Liver (tissue), 9 donors: Measurements from ENCODE around the gene ANKFN1. TPM values are rescaled to one million over a fixed set of nuclear protein-coding genes. Genes with fewer than 3 reads are reported as not detected.

Source experiments
- DNase-seq: peaks from one replicate; pipeline ENCODE4 v3.0.0-alpha.2; 2017; ENCODE audit warnings: low spot score
- H3K27ac ChIP-seq, 2 donors: one replicate each; pipeline ENCODE4 v1.7.0; 2013; ENCODE audit warnings: inconsistent platforms in 2 of 2, low read length in 2 of 2, control low read depth in 1 of 2, low read depth in 1 of 2, mild to moderate bottlenecking in 1 of 2
- H3K27me3 ChIP-seq, 4 donors: one replicate each; pipeline versions ENCODE4 v1.6.1 to v1.7.0; 2013; ENCODE audit warnings: low read length in 3 of 4, inconsistent platforms in 1 of 4, mild to moderate bottlenecking in 1 of 4, moderate library complexity in 1 of 4; ENCODE audit not compliant: control insufficient read depth in 4 of 4, insufficient read depth in 4 of 4
- H3K36me3 ChIP-seq, 4 donors: one replicate each; pipeline versions ENCODE4 v1.6.1 to v1.7.0; 2013; ENCODE audit warnings: low read length in 3 of 4, mild to moderate bottlenecking in 3 of 4, low read depth in 1 of 4, moderate library complexity in 1 of 4; ENCODE audit not compliant: control insufficient read depth in 4 of 4, insufficient read depth in 3 of 4
- H3K4me1 ChIP-seq, 4 donors: one replicate each; pipeline versions ENCODE4 v1.6.1 to v1.7.0; 2013; ENCODE audit warnings: low read length in 3 of 4, mild to moderate bottlenecking in 3 of 4, moderate library complexity in 1 of 4; ENCODE audit not compliant: control insufficient read depth in 4 of 4, insufficient read depth in 4 of 4
- H3K4me3 ChIP-seq, 3 donors: one replicate each; pipeline versions ENCODE4 v1.6.1 to v1.7.0; 2013; ENCODE audit warnings: low read length in 3 of 3, control low read depth in 1 of 3, low read depth in 1 of 3, mild to moderate bottlenecking in 1 of 3
- H3K9ac ChIP-seq, 2 donors: one replicate each; pipeline ENCODE4 v1.7.0; 2013; ENCODE audit warnings: low read length in 2 of 2, mild to moderate bottlenecking in 2 of 2, moderate library complexity in 2 of 2, control low read depth in 1 of 2, low read depth in 1 of 2
- H3K9me3 ChIP-seq, 4 donors: one replicate each; pipeline versions ENCODE4 v1.6.1 to v1.7.0; 2013; ENCODE audit warnings: low read length in 3 of 4; ENCODE audit not compliant: control insufficient read depth in 4 of 4
- ATF3 ChIP-seq: IDR thresholded peaks from 2 replicates; pipeline ENCODE4 v1.6.1; 2016; ENCODE audit warnings: antibody characterized with exemption
- CTCF ChIP-seq: fragments of 150-350 bp; IDR thresholded peaks from 2 replicates; pipeline ENCODE4 v1.5.1; 2017; ENCODE audit warnings: improper control_type of control experiment, low read depth, low read length; ENCODE audit not compliant: missing input control
- EGR1 ChIP-seq, 2 donors: IDR thresholded peaks; 2 replicates each; pipeline ENCODE4 v1.6.1; 2016 to 2018; ENCODE audit warnings: antibody characterized with exemption in 2 of 2, low read depth in 2 of 2
- FOXA1 ChIP-seq: IDR thresholded peaks from 2 replicates; pipeline ENCODE4 v1.6.1; 2016; ENCODE audit warnings: antibody characterized with exemption
- FOXA2 ChIP-seq: IDR thresholded peaks from 2 replicates; pipeline ENCODE4 v1.6.1; 2016; ENCODE audit warnings: antibody characterized with exemption
- GABPA ChIP-seq, 2 donors: IDR thresholded peaks in 1 of 2; conservative IDR thresholded peaks in 1 of 2; 2 replicates each; pipeline ENCODE4 v1.6.1; 2016; ENCODE audit warnings: antibody characterized with exemption in 2 of 2, mild to moderate bottlenecking in 1 of 2, moderate library complexity in 1 of 2
- HNF4A ChIP-seq, 2 donors: conservative IDR thresholded peaks; 2 replicates each; pipeline ENCODE4 v1.6.1; 2016; ENCODE audit warnings: antibody characterized with exemption in 2 of 2, mild to moderate bottlenecking in 2 of 2
- JUND ChIP-seq, 2 donors: IDR thresholded peaks; 2 replicates each; pipeline ENCODE4 v1.6.1; 2016; ENCODE audit warnings: antibody characterized with exemption in 2 of 2
- MAX ChIP-seq: IDR thresholded peaks from 2 replicates; pipeline ENCODE4 v1.6.1; 2016; ENCODE audit warnings: antibody characterized with exemption
- NR2F2 ChIP-seq: IDR thresholded peaks from 2 replicates; pipeline ENCODE4 v1.6.1; 2016; ENCODE audit warnings: antibody characterized with exemption
- RAD21 ChIP-seq, 2 donors: IDR thresholded peaks; 2 replicates each; pipeline ENCODE4 v1.6.1; 2016; ENCODE audit warnings: antibody characterized with exemption in 2 of 2, mild to moderate bottlenecking in 2 of 2
- RXRA ChIP-seq, 2 donors: IDR thresholded peaks; 2 replicates each; pipeline ENCODE4 v1.6.1; 2017 to 2018; ENCODE audit warnings: antibody characterized with exemption in 2 of 2, mild to moderate bottlenecking in 1 of 2
- SP1 ChIP-seq: IDR thresholded peaks from 2 replicates; pipeline ENCODE4 v1.6.1; 2018; ENCODE audit warnings: antibody characterized with exemption, mild to moderate bottlenecking
- TAF1 ChIP-seq: conservative IDR thresholded peaks from 2 replicates; pipeline ENCODE4 v1.6.1; 2016; ENCODE audit warnings: antibody characterized with exemption, mild to moderate bottlenecking
- YY1 ChIP-seq: IDR thresholded peaks from 2 replicates; pipeline ENCODE4 v1.6.1; 2016; ENCODE audit warnings: antibody characterized with exemption, mild to moderate bottlenecking
- ZBTB33 ChIP-seq: IDR thresholded peaks from 2 replicates; pipeline ENCODE4 v1.6.1; 2016; ENCODE audit warnings: antibody characterized with exemption
- WGBS: extraction: QIAGEN DNeasy Blood & Tissue Kit; methylation state at CpG from one replicate; pipeline ENCODE4 v1.1.7; 2013; 5-methylcytosine and 5-hydroxymethylcytosine counted together
- polyA plus RNA-seq, 2 donors: library from polyadenylated mRNA; stranded (reverse) in 1 of 2; unstranded in 1 of 2; fragments of 200-250 nt in 1 of 2; fragments of >200 nt in 1 of 2; fragmentation: Nextera tagmentation in 1 of 2; extraction: Ambion mirVana in 1 of 2; gene quantifications; one replicate each; pipeline versions ENCODE4 v1.2.1 to v1.2.3, GENCODE V29; 2013 to 2015
- total RNA-seq, 2 donors: library from RNA; depleted of rRNA; stranded (reverse); fragments of >200 nt; gene quantifications; one replicate each; pipeline ENCODE4 v1.2.3, GENCODE V29; 2014
- donor health status: healthy.
- donor health status: healthy.
- donor health status: healthy.
- donor health status: healthy.
- donor health status: healthy.

Gene ANKFN1
- total and polyA plus RNA-seq, 4 donors, result not detected

GRCh38 chr17:56373981-56374833 is 220.9 kb downstream of the ANKFN1 start:
- Histone ChIP-seq H3K27me3 (peaks cover 0 to 2% (median 0%) of the 10 kb centered on the region in 4 donors), H3K9me3 (no peaks in the 10 kb centered on the region), H3K36me3 (no peaks in the 10 kb centered on the region), H3K27ac (no peak overlapping the region), H3K4me3 (no peak overlapping the region), H3K9ac (no peak overlapping the region), H3K4me1 (no peaks in the 10 kb centered on the region)
- WGBS, result 51% methylated on average over 9 of the region's 9 CpGs
- DNase-seq, result no peak
- no peak for TF ChIP-seq ZBTB33
- no peak for TF ChIP-seq SP1
- TF ChIP-seq YY1, result no peak
- TF ChIP-seq ATF3, result no peak
- no peak for TF ChIP-seq FOXA2
- no peak for TF ChIP-seq FOXA1
- TF ChIP-seq MAX, result no peak
- TF ChIP-seq TAF1, result no peak
- TF ChIP-seq EGR1 (IDR thresholded peaks at IDR 0.05; ENCODE audit: low read depth in 2 of 2), result no peak
- TF ChIP-seq JUND (IDR thresholded peaks at IDR 0.05), result no peak
- no peak for TF ChIP-seq HNF4A (conservative IDR thresholded peaks at IDR 0.05)
- TF ChIP-seq RAD21 (IDR thresholded peaks at IDR 0.05), result no peak
- TF ChIP-seq CTCF, result no peak
- TF ChIP-seq NR2F2, result no peak

- 97% methylated on average over 1 of the region's 1 CpG for WGBS
- Histone ChIP-seq H3K4me1 (no peaks in the 10 kb centered on the region), H3K36me3 (no peaks in the 10 kb centered on the region), H3K27me3 (no peaks in the 10 kb centered on the region), H3K4me3 (no peak overlapping the region), H3K9me3 (no peaks in the 10 kb centered on the region), H3K9ac (no peak overlapping the region), H3K27ac (no peak overlapping the region)
- no peak for DNase-seq
- TF ChIP-seq CTCF (no peak), RAD21 (IDR thresholded peaks at IDR 0.05) (no peak), ATF3 (no peak), YY1 (no peak), EGR1 (IDR thresholded peaks at IDR 0.05; ENCODE audit: low read depth in 2 of 2) (no peak), TAF1 (no peak), FOXA2 (no peak), RXRA (IDR thresholded peaks at IDR 0.05) (no peak), HNF4A (conservative IDR thresholded peaks at IDR 0.05) (no peak), ZBTB33 (no peak), JUND (IDR thresholded peaks at IDR 0.05) (no peak), FOXA1 (no peak), GABPA (IDR thresholded peaks at IDR 0.05 in 1 of 2, conservative IDR thresholded peaks at IDR 0.05 in 1 of 2) (no peak)
These were observed 236.1 kb downstream of the ANKFN1 start for GRCh38 chr17:56389356-56389755.
